Tracheal epithelial cell (primary cell): Measurements from ENCODE around the gene RBMY1B. TPM values are rescaled to one million over a fixed set of nuclear protein-coding genes. Genes with fewer than 3 reads are reported as not detected.

Source experiments
- total RNA-seq: library from RNA; depleted of rRNA; stranded (reverse); fragments of >200 nt; gene quantifications from 2 replicates; pipeline ENCODE4 v1.2.1, GENCODE V29; 2014

The RBMY1B gene
- not detected in 2 replicates for total RNA-seq

DNA sequence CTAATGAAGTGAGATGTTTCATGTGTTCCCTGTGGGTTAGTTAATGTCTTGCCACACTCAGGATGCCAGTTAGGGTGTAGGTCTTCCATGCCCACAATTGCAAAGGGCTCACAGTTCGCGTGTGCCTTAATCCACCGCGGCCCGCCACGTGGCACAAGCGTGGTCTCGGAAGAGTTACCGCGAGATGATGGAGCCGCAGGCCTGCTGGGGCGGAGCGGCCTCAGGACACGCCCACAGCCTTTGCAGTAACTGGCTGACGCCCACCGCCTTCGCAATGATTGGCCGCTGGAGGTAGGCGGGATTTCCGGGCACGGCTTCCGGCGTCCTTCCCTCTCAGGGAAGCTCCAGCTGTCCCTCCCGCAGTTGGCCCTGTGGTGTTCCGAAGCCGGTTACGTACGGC is at the start of gene RBMY1B:
TSS of gene RBMY1B (plus strand) at position 301 of the 400 bp plus-strand sequence. CDS start 2,013 bp downstream, outside the sequence.

DNA sequence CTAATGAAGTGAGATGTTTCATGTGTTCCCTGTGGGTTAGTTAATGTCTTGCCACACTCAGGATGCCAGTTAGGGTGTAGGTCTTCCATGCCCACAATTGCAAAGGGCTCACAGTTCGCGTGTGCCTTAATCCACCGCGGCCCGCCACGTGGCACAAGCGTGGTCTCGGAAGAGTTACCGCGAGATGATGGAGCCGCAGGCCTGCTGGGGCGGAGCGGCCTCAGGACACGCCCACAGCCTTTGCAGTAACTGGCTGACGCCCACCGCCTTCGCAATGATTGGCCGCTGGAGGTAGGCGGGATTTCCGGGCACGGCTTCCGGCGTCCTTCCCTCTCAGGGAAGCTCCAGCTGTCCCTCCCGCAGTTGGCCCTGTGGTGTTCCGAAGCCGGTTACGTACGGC is 23.4 kb downstream of the RBMY1B start, which contains the start of gene RBMY1A1:
TSS of gene RBMY1A1 (plus strand) at position 301 of the 400 bp plus-strand sequence. CDS start 2,013 bp downstream, outside the sequence.

Other genes starting within 250 kb of the RBMY1B start
- gene RBMY1A1, start 23.5 kb downstream of the RBMY1B start, total RNA-seq = not detected in 2 replicates